Activated CD4-positive, alpha-beta T cell treated with anti-CD3 and anti-CD28 coated beads, Interleukin-10, Interleukin-2, amounts not matched to agents 100 ng/mL and 50 ng/mL, durations not matched to agents 16 hours and 8 hours (primary cell): ENCODE results near the gene SLC25A34.
A peak's percentile ranks its signal among the peaks of the same experiment; 100 is the strongest.
"Not testable (repeated sequence)": the region's sequence is repeated elsewhere in the genome, so short reads cannot be mapped to it uniquely, and the experiment has no call there.

Experiments
- DNase-seq: peaks from one replicate; pipeline ENCODE4 v3.0.0-alpha.2; 2020

Gene SLC25A34

DNA sequence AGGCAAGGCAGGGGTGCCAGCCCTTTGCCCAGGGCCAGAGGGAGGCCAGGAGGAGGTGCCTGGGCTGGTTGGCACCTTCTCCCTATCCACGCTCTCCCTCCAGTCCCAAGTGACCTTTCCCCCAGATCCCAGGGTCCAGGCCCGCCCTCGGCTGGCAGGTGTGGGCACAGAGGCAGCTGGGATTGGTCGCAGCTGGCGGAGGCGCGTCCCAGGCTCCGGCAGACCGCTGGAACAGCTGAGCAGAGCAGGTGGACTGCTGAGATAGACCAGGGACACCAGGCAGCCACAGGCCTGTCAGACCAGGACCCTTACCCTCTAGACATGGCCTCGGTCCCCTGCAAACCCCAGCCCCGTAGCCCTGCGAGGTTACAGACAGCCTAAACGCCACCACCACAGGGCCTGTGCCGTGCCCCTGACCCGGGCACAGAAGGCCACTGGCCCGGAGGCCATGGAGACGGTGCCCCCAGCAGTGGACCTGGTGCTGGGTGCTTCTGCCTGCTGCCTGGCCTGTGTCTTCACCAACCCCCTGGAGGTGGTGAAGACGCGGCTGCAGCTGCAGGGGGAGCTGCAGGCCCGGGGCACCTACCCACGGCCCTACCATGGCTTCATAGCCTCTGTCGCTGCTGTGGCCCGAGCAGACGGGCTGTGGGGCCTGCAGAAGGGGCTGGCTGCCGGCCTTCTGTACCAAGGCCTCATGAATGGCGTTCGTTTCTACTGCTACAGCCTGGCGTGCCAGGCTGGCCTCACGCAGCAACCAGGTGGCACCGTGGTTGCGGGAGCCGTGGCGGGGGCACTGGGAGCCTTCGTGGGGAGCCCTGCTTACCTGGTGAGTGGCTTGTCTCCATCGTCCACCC, at the start of gene SLC25A34:
Gene SLC25A34 (plus strand): TSS at position 221 of the 854 bp plus-strand sequence. CDS start 228 bp downstream, at position 449.
- no peak for DNase-seq

GRCh38 chr1:15687446-15687845, 48.6 kb upstream of the SLC25A34 start:
- DNase-seq: peak; percentile 17

DNA sequence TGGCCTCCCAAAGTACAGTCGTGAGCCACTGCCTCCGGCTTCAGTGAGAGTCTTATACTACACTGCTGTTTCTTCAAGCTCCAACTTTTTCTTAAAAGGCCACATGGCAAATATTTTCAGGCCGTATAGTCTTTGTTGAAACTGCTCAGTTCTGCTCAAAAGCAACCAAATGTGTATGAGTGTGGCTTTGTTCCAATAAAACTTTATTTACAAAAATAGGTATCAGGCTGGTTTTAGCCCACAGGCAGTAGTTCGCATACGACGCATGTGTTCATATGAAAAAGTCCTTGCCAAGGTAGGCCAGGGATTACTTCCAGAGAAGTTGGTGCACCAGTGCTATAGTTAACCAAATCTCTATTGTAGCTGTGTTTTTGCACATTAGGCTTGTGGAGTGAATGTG, 45.7 kb upstream of the SLC25A34 start:
- no peak for DNase-seq

DNA sequence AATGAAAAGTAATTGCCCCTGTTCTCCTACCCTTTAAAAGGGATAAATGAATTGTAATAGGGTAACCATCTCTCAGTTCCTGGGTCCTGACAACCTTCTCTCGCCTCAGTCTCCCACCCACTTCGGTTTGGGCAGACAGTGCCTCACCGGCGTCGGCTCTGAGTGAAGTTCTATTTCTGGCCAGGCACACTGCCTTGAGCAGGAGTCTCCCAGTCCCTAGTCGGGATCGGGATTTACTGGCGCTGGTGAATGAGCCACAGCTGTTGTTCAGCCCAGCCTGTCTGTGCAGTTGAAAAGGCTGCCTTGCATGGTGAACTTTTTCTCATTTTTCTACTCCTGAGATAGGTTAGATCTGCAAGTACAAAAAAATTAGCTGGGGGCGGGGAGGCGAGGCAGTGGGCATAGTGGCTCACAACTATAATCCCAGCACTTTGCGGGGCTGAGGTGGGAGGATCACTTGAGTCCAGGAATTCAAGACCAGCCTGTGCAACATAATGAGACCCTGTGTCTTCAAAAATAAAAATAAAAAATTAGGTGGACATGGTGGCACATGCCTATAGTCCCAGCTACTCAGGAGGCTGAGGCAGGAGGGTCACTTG, 44.5 kb upstream of the SLC25A34 start:
- DNase-seq: no peak

DNA sequence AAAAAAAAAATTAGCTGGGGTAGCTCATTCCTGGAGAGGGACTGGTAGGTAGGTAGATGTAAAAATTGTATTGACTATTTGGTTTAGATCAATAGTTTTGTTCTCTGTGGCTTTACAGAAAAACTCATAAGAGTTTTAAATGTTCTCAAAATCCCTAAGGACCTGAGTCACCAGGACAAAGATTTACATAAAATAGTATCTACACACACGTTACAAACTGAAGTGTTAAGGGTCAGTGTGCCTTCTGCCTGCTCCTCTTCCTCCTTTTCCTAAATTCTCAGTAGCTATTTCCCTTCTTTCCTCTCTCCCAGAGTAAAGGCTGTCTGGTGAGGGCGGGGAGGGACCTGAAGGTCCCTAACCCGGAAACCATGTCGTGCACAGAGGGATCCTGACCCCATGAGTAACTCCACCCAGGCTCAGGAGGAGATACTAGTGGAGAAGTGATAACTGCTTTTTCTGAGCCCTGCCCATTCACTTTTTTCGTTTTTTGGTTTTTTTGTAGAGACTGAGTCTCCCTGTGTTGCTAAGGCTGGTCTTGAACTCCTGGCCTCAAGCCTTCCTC, 43.9 kb upstream of the SLC25A34 start:
- no peak for DNase-seq

DNA sequence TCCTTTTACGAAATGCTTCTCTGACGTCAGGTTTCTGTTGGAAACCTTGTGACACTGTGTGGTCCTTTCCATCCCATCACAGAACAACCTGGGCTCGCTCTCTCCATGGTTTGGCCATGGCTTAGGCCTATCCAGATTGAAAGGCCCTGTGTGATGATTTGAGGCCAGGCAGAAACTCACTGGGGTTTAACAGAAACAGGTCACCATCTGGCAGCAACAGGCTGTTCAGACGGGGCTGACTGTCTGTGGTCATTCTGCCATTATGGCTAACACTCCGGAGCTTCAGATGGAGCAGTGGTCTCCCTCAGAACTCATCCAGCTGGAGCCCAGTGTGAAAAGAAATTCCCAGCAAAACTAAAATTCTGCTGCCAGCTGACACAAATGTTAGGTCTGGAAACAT, 42.7 kb upstream of the SLC25A34 start:
- DNase-seq: no peak

- DNase-seq: peak; percentile 58
These were observed 39.0 kb upstream of the SLC25A34 start for GRCh38 chr1:15696956-15697521.

DNA sequence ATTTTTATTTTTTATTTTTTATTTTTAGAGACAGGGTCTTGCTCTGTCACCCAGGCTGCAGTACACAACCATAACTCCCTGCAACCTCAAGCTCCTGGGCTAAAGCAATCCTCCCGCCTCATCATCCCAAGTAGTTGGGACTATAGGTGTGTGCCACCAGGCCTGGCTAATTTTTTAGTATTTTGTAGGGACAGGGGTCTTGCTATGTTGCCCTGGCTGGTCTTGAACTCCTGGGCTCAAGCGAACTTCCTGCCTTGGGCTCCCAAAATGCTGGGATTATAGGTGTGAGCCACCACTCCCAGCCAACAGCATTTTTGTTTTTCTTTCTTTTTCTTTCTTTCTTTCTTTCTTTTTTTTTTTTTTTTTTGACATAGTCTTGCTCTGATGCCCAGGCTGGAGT, 37.9 kb upstream of the SLC25A34 start:
- DNase-seq: no peak

DNA sequence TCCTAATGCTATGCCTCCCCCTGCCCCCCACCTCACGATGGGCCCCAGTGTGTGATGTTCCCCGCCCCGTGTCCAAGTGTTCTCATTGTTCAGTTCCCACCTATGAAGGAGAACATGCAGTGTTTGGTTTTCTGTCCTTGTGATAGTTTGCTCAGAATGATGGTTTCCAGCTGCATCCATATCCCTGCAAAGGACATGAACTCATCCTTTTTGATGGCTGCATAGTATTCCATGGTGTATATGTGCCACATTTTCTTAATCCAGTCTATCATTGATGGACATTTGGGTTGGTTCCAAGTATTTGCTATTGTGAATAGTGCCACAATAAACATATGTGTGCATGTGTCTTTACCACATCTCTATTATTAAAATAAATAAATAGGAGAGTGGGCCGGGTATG, 36.7 kb upstream of the SLC25A34 start:
- not testable (repeated sequence) for DNase-seq

DNA sequence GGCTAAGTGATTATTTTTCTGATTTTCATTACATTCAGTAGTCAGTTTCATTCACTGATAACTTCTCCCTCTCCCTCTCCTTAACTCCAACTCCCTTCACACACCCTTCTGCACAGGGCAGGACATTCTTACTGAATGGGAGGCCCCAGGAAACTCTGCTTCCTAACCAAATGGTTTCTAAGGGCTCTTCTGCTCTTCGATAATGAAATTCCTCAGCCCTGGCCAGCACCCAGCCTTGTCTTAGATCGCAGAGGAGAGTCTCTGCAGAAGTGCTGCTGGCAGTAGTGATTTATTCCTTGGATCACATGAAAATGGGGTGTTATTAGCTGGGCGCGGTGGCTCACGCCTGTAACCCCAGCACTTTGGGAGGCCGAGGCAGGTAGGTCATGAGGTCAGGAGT, 35.5 kb upstream of the SLC25A34 start:
- no peak for DNase-seq

DNA sequence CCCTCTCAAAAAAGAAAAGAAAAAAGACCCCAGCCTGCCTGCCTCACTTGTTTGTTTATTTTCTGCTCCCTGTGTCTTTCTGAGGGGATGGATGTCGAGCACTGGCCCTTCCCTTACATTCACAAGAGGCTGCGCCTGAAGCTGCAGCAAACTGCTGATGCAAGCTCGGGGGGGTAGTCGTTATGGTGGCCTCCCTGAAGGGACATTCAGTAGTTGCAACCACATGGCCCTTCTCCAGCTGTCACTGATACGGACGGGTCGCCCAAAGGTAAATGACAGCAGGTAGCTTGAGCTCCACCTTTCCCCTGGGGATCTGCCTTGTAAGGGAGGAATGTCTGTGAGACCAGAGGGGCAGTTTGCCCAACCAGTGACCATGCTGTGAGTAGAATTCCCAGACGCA, 34.3 kb upstream of the SLC25A34 start:
- no peak for DNase-seq

DNA sequence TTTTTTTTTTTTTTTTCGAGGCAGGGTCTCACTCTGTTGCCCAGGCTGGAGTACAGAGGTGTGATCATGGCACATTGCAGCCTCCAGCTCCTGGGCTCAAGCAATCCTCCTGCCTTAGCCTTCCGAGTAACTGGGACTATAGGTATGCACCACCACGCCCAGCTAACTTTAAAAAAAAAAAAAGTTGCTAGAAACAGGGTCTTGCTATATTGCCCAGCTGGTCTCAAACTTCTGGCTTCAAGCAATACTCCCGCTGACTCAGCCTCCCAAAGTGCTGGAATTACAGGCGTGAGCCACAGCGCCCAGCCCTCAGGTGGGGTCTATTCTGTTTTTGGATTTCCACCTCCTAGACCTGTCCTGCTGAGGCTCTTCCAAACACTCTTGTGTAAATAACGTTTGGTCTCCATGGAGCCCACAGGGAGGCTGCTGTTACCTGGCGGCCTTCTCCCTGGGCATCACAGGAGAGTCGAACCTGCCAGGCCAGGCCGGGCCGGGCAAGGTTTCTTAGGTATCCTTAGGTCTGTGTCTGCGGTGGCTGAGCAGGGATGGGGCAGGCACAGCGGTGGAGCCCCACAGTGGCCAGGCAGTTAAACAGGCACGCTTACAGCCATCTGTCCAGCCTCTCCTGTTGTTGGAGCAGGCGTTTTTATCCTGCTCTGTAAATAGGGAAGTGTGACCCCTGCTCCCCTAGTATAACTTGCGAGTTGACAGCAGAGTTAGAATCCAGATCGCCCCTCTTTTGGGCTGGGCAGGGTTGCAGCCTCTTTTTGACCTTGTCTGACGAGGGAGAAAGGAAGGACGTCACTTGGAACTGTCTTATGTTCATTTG, 33.1 kb upstream of the SLC25A34 start:
- DNase-seq: no peak

GRCh38 chr1:15703562-15703961, 32.5 kb upstream of the SLC25A34 start:
- no peak for DNase-seq

GRCh38 chr1:15704526-15705183, 31.4 kb upstream of the SLC25A34 start:
- no peak for DNase-seq

GRCh38 chr1:15705184-15705566, 30.9 kb upstream of the SLC25A34 start:
- no peak for DNase-seq

DNA sequence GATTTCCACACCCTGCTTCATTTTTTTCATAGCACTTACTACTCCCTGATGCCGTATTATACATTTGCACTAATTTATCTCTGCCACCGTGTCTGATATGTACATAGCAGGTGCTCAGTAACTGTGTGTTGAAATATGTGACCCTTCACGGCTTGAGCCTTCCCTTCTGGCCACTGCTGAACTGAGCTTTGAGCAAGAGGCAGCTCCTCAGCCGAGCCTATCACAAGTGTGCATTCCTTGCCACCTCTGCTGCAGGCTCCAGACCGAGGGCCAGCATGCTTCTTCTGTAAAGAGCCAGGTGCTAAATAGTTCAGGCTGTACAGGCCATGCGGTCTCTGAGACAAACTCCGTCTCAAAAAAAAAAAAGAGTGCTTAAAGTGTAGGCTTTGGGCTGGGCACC, 29.3 kb upstream of the SLC25A34 start:
- no peak for DNase-seq

DNA sequence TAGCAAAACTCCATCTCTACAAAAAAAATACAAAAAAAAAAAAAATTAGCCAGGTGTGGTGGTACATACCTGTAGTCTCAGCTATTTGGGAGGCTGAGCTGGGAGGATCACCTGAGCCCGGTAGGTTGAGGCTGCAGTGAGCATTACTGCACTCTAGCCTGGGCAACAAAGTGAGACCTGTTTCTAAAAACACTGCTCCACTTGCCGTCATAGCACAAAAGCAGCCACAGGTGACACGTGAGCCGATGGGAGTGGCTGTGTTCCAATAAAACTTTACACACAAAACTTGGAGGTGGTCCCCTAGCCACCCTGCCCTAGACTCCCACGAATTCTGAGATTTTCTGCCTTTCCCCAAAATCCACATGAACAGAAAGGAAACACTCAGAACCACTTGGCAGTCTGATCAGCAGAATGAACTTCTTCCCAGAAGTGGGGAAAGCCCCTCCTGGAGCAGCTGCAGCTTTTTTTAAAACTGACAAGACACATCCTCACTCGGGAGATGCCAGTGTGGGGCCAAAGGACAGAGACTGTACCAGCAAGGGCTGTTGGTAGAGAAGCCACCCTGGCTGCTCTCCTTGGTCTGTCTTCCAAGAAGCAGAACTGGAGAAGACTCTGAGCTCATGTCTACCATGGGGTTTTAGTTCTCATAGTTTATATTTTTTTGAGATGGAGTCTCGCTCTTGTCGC, 28.7 kb upstream of the SLC25A34 start:
- no peak for DNase-seq

DNA sequence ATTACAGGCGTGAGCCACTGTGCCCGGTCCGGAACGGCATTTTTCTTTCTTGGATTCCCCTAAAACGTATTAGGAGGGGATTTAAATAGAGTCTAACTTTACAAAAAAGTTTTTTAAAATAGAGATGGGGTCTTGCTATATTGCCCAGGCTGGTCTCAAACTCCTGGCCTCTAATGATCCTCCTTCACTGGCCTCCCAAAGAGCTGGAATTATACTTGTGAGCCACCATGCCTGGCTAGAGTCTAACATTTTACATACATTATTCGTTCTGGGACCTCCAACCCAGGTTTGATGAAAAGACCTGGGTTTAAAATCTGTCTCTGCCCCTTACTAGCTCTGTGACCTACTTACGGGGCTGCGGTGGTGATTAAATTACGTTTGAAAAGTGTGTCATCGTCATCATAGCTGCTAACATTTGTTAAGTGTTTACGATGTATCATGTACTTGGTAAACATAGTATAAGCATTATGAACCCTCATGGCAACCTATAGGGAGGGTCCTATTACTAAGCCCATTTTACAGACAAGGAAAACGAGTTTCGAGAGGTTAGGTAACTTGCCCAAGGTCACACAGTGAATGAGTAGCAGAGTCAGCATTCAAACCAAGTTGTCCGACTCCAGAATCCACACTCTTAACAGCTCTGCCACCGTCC, 27.4 kb upstream of the SLC25A34 start:
- no peak for DNase-seq

GRCh38 chr1:15709226-15709625, 26.8 kb upstream of the SLC25A34 start:
- no peak for DNase-seq

- no peak for DNase-seq
These were observed 23.9 kb upstream of the SLC25A34 start for GRCh38 chr1:15712168-15712567.
